ENCODE data around the gene SLC22A5.

SLC22A5 gene

DNA sequence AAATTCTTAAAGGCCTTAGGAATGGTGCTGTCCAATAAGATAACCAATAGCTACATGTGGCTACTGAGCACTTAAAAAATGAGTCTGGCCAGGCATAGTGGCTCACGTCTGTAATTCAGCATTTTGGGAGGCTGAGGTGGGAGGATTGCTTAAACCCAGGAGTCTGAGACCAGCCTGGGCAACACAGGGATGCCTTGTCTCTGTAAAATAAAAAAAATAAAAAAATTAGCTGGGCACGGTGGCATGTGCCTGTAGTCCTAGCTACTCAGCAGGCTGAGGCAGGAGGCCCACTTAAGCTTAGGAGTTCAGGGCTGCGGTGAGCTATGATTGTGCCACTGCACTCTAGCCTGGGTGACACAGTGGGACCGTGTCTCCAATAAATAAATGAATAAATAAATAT lies 1.3 kb upstream of the SLC22A5 start:
- no peak for DNase-seq

DNA sequence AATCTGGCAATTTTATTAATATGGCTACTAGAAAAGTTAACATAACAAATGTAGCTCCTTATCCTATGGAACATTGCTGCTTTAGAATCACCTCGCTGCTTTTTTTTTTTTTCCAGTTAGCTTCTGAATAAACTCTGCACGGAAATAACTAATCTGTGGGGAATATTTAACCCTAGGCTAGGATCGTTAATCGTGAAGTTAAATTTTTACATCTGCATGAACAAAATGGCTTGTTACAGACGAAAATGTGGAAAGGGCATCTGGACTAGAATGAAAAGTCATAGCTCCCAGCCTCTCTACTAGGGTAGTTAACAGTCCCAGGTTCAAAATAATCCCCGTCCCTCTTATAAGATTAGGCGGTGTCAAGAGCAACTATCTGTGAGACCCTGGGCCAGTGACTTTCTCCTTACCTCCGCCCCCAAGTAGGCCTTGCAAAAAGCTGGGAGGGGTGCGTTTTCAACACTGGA lies 470 bp upstream of the SLC22A5 start:
- DNase-seq: no peak

DNA sequence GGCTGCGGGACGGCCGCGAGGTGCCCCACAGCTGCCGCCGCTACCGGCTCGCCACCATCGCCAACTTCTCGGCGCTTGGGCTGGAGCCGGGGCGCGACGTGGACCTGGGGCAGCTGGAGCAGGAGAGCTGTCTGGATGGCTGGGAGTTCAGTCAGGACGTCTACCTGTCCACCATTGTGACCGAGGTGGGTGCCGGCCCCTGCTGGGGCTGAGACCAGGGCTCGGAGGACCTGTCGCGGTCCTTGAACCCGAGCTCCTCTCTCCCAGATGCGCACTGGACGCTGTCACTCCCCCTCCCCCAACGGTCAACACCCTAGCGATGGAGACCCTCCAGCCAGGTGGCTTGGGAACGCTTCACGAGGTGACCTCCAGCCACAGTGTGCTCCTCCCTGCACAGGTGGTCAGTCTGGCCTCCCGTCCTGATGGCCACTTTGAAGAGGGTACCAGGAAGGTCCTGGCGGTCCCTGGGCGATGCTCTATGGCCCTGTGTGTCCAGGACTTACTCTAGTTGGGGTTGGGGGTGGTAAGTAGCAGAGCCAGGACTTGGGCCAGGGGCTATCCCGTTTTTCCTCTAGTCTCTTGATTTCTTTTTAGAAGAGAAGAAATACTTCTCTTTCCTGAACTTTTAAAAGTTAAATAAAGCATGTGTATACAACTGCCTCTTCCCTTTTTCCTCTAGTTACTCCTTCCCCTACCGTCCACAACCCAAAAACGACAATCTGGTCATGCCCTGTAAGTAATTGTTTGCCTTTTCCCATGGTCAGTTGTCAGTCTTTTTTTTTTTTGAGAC lies 866 bp downstream of the SLC22A5 start:
- no peak for DNase-seq

GRCh38 chr5:132370971-132371602 lies 1.6 kb downstream of the SLC22A5 start:
- no peak for DNase-seq

- no peak for DNase-seq
Measured at GRCh38 chr5:132371603-132371994, 2.1 kb downstream of the SLC22A5 start.

GRCh38 chr5:132372127-132372526 lies 2.6 kb downstream of the SLC22A5 start:
- DNase-seq: no peak

DNA sequence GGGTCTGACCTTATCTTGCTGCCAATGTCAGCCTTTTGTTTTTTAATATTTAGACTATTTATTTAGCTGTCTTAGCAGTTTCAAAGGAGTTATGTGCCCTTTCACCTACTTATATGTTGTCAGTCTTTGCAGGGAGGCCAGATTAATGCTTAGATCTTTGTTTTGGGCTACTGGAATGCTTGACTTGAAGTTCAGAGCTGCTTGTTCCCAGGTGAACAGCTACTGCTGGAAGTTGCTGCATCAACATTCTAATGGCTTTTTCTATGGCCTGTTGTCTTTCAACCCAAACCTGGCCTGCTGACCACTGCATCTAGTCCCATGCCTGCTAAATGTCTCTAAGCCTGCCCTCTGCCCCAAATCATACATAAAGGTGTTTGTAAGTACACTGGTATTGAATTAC lies 3.0 kb downstream of the SLC22A5 start:
- DNase-seq: no peak

- no peak for DNase-seq
Measured at GRCh38 chr5:132375957-132376356, 6.4 kb downstream of the SLC22A5 start.

GRCh38 chr5:132376694-132377641 lies 7.5 kb downstream of the SLC22A5 start:
- DNase-seq: no peak

DNA sequence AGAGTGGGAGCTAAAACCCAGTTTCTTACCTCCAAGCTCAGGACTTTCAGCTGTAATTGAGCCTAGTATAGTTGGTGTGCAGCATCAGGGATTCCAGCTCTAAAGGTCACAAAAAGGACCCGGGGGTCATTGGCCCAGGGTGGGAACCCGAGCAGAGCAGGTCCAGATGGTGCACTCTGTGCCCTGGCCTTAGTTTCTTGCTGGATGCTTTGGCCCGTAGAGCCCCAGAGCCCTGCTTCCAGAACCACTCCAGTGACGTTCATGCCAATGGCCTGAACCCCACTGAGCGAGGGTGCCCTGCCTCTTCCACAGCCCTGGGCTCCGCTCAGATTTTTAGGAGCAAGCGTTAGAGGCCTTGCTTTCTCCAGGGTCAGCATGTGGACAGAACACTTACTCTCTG lies 8.2 kb downstream of the SLC22A5 start:
- DNase-seq: no peak

- no peak for DNase-seq
Measured at GRCh38 chr5:132378580-132378979, 9.1 kb downstream of the SLC22A5 start.

DNA sequence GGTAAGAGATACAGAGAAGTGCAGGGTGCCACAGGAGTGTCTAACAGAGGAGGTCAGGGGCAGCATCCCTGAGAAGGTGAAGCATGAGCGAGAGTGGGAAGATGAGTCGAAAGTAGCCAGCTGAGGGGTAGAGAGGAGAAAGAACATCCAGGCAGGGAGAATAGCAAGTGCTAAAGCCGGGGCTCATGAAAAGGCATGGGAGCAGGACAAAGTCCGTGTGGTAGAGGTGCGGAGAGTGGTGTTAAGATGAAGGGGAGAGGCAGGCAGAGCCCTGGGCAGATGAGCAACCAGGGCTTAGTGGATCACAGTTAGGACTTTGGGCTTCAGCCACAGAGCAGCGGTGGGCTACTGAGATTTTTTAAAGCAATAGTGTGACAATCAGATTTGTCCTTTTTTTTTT lies 10.5 kb downstream of the SLC22A5 start:
- no peak for DNase-seq

GRCh38 chr5:132380741-132381140 lies 11.2 kb downstream of the SLC22A5 start:
- no peak for DNase-seq

DNA sequence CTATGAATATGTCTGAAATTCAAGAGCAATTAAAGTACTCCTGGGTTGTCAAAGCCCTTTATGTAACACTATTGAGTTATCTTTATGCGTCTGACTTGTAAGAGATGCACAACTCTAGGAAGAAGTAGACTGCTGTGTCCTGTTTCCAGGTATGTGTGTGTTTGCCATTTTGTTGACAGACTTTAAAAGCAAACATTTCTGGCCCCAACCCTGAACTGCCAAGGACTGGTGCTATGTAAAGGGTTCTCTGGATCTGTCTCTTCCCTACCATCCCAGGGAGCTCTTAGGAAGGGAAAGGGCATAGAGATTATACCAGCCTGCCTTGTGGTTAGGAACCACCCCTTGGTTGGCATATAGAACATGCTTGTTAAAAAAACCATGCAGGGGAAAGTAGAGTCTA lies 12.1 kb downstream of the SLC22A5 start:
- no peak for DNase-seq

DNA sequence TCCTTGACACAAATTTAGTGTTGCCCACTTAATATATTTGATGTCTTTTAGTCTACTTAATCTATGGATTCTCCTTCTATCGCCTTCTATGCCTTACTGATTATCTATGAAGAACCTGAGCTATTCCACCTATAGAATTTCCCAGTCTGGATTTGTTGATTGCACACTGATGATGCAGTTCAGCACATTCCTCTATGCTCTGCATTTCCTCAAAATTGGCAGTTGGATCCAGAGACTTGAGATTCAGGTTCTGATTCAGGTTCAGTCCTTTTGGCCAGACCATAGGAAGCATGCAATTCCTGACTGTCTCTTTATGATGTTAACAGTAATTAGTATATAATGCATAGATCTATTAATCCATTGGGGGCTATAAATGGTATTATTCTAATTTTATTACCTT lies 13.8 kb downstream of the SLC22A5 start:
- DNase-seq: no peak

DNA sequence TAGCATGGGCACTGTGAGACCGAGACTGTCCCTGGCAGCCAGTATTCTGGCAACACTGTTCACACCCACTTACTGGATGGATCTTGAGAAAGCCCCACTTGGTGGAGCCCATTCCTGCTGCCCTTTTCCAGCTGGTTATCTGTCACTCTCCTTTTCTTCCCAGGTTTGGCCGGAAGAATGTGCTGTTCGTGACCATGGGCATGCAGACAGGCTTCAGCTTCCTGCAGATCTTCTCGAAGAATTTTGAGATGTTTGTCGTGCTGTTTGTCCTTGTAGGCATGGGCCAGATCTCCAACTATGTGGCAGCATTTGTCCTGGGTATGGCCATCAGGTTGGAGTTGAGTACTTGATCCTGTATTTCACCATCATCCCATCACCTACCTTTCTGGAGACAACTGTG lies 14.5 kb downstream of the SLC22A5 start:
- DNase-seq: no peak

GRCh38 chr5:132384506-132385050 lies 15.1 kb downstream of the SLC22A5 start:
- DNase-seq: no peak

DNA sequence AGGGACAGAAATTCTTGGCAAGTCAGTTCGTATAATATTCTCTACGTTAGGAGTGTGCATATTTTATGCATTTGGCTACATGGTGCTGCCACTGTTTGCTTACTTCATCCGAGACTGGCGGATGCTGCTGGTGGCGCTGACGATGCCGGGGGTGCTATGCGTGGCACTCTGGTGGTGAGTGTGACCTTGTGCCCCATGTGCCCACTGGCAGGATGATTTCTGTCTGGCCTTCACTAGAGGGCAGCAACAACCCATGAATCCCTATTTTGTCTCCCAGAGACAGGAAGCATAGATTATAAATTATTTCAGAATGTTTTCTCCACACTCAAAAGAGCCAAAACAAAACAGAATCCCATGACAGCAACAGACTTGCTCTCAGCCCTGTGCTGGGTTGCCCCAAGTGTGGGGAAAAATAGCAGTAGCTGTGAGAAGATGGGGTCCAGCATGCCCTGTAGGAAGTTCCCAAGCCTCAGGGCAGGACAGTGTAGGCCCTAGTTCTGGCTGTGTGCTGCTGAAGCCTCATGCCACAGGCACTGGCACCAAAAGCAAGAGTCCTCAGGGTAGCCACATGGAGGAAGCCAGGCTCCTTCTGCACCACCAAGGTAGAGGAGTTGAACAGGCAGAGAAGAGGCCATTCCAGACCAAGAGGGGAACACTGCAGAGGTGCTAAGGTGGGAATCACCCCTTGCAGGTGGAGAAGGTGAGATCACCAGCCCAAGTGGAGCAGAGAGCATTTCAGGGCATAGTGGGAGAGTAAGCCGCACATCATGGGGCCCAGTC lies 16.0 kb downstream of the SLC22A5 start:
- peak in 1 of 2 experiments; percentile 65 for DNase-seq

DNA sequence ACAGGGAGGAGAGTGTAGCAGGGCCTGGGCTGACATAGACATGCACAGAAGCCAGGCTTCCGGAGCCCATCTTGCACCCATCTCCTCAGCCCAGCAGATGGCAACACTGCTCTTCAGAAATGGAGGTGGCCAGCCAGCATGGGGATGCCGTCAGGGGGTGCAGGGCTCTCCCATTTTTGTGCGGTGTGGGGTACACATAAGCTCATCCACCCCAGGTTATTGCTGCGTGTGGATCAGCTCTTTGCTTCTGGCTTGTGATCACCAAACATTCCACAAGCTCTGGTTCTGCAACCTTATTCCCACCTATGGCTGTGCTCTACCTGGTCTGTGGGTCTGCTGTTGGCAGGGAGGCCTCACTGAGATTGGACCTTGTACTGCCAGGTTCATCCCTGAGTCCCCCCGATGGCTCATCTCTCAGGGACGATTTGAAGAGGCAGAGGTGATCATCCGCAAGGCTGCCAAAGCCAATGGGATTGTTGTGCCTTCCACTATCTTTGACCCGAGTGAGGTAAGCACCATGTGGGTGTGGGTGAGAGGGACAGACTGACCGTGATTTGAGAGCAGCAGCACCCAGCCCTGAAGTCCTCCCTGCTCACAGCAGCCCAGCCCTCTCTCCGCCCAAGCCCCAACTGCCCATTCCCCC lies 17.3 kb downstream of the SLC22A5 start:
- DNase-seq: peak in 1 of 2 experiments; percentile 60

GRCh38 chr5:132387640-132388117 lies 18.2 kb downstream of the SLC22A5 start:
- no peak for DNase-seq

DNA sequence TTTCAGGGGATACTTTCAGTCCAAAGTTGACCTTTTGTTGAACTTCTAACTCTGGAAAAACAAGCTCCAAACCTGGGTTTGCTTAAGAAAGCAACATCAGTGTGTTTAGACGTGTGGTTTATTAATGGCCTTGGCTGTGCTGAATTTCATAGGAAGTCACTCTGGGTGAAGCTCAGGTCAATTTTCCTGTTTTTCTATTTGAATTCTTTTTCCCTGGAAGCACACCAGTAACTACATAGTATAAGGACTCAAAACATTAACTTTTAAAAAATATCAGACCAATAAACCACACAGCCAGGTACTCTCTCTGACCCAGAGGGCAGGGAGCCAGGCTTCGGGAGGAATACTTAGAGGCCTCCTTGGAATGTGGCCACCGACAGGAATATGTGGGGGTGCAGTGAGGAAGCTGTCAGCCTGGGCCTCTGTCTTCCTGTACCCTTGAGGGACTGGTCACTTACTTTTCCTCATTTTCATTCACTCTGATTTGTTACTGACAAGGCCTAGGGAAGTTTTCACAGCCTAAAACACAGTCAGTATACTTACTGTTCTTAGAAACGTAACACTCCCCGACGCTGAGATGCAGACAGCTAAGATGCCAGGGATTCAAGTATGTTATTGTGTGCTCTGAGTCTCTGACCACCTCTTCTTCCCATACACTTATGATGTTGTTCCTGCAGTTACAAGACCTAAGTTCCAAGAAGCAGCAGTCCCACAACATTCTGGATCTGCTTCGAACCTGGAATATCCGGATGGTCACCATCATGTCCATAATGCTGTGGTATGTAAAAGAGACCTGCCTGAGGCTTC lies 18.9 kb downstream of the SLC22A5 start:
- no peak for DNase-seq

All from NCI-H526 (cell line).